Activated B cell treated with CpG ODN at 0.5 μM for 24 hours (primary cell): ENCODE results near the gene SACM1L. TPM values are rescaled to one million over a fixed set of nuclear protein-coding genes. Genes with fewer than 3 reads are reported as not detected.

Source experiments
- ATAC-seq: fragments of 200-7000 bp; cut with Tn5 transposase; one replicate; pipeline ENCODE4 v1.10.0; 2021; ENCODE audit warnings: low read depth, mild to moderate bottlenecking, moderate library complexity
- CTCF ChIA-PET: fragments of 350-600 bp; sonication (Branson Sonifier 250); formaldehyde crosslinking; loops from one replicate; lab custom pipeline; 2021; ENCODE audit warnings: antibody characterized with exemption; lab: Charles Lee
- POLR2A ChIA-PET: fragments of 350-600 bp; sonication (Branson Sonifier 250); formaldehyde crosslinking; loops from one replicate; lab custom pipeline; 2021; ENCODE audit warnings: antibody characterized with exemption; lab: Charles Lee
- DNase-seq: peaks from one replicate; pipeline ENCODE4 v3.0.0; 2022
- H3K27ac Mint-ChIP-seq: one replicate; pipeline ENCODE4 v1.8.0; 2020; ENCODE audit warnings: mixed read lengths
- H3K27me3 Mint-ChIP-seq: one replicate; pipeline ENCODE4 v1.8.0; 2021; ENCODE audit warnings: mixed read lengths
- H3K36me3 Mint-ChIP-seq: one replicate; pipeline ENCODE4 v1.8.0; 2021; ENCODE audit warnings: low read depth, mixed read lengths
- H3K4me1 Mint-ChIP-seq: one replicate; pipeline ENCODE4 v1.8.0; 2021; ENCODE audit warnings: mixed read lengths
- H3K4me3 Mint-ChIP-seq: one replicate; pipeline ENCODE4 v1.8.0; 2020; ENCODE audit warnings: mild to moderate bottlenecking, mixed read lengths
- H3K9me3 Mint-ChIP-seq: one replicate; pipeline ENCODE4 v1.8.0; 2020; ENCODE audit warnings: mixed read lengths
- intact Hi-C: fragments of 100-400 bp; cut with micrococcal nuclease; formaldehyde crosslinking; loops from one replicate; pipeline ENCODE4 v1.15.1; 2024
- total RNA-seq: library from RNA; stranded (reverse); gene quantifications from 2 replicates; pipeline ENCODE4 v1.2.3, GENCODE V29; 2022
- TF ChIP-seq, protein P1 (sequence below): fragments of 200-600 bp; IDR thresholded peaks from one replicate; pipeline ENCODE4 v1.8.0; 2022; ENCODE audit warnings: antibody characterized with exemption, mild to moderate bottlenecking

The SACM1L gene
- total RNA-seq, 1 donor from 2014 or later = 55.5 TPM

DNA sequence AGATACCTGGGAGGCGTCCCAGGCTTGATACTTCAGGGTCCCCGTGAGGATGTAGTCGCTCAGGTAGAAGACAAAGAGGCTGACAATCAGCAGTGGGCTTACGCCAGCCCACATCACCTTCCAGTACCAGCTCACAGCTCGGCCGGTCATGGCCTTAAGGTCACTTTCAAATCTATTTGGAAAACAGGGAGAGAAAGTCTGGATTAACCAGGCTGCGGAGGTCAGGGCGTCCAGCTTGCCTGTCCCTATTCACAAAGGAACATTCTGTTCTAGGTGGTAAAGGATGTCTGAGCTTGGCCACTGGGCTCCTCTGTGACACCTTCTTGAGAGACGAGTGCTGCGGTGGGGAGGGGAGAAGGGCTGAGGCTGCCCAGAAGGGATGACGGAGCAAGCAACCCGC is 70.7 kb downstream of the SACM1L start:
- Mint-ChIP-seq H3K4me1 (peaks cover 3% of the 10 kb centered on the region), H3K27me3 (no peaks in the 10 kb centered on the region), H3K4me3 (no peak overlapping the region), H3K27ac (no peak overlapping the region), H3K36me3 (no peaks in the 10 kb centered on the region), H3K9me3 (no peaks in the 10 kb centered on the region)
- intact Hi-C loops = loop anchor here (2.0 to 10.0 kb wide), 3 partner anchors 249 to 683 kb away; partner anchors contain the start of gene CCR5
- CTCF ChIA-PET = interaction anchor here (0.8 to 4.9 kb wide), 4 partner anchors 11 to 319 kb away, joined by 3 to 50 read pairs (median 3); no protein-coding TSS in a partner anchor
- DNase-seq (no peak), ATAC-seq (no peak)
- TF ChIP-seq, protein P1, sequence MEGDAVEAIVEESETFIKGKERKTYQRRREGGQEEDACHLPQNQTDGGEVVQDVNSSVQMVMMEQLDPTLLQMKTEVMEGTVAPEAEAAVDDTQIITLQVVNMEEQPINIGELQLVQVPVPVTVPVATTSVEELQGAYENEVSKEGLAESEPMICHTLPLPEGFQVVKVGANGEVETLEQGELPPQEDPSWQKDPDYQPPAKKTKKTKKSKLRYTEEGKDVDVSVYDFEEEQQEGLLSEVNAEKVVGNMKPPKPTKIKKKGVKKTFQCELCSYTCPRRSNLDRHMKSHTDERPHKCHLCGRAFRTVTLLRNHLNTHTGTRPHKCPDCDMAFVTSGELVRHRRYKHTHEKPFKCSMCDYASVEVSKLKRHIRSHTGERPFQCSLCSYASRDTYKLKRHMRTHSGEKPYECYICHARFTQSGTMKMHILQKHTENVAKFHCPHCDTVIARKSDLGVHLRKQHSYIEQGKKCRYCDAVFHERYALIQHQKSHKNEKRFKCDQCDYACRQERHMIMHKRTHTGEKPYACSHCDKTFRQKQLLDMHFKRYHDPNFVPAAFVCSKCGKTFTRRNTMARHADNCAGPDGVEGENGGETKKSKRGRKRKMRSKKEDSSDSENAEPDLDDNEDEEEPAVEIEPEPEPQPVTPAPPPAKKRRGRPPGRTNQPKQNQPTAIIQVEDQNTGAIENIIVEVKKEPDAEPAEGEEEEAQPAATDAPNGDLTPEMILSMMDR = no peak
- POLR2A ChIA-PET = no interaction called here

DNA sequence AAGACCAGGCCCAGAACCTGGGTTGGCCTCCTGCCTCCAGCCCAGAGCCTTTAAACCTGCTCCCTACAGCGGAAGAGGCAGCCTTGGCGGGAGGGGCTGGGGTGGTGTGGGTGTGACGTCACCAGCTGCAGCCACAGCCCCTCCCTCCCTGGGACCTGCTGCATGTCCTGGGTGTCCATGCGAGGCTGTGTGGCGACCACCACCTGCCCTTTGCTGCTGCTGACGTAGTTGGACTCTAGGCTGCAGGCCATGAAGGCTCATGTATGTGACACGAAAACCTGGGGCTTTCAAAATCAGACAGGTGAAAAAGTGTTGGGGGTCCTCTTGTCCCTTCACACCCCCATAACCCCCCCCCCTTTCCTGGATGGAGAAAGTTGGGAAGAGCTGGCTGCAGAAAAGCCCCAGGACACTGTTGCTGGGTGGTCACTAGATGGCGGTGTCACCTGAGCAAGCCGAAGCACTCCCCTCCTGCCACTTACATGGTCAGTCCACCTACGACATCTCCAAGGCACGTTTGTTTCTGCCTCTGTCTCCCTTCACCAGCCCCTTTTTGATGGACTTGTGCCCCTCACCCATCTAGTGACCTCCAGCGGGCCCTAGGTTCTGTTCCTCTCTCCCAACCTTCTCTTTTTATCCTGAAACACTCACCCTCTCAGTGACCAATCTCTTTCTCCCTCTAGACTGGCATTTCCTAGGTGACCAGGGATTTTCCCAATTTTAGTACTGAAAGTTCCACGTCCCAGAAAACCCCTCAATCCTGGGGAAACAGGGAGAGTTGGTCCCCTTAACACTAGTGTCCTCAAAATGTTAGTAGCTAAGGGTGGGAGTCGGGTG is 71.9 kb downstream of the SACM1L start:
- Mint-ChIP-seq H3K4me3 (no peak overlapping the region), H3K9me3 (no peaks in the 10 kb centered on the region), H3K4me1 (peaks cover 3% of the 10 kb centered on the region), H3K36me3 (no peaks in the 10 kb centered on the region), H3K27me3 (no peaks in the 10 kb centered on the region), H3K27ac (no peak overlapping the region)
- TF ChIP-seq, protein P1 = no peak
- ChIA-PET CTCF (interaction anchor here (0.9 to 4.9 kb wide), 4 partner anchors 16 to 326 kb away, joined by 3 to 50 read pairs (median 4); no protein-coding TSS in a partner anchor), POLR2A (interaction anchor here (0.6 kb wide), 1 partner anchor 258 kb away, joined by 3 read pairs; no protein-coding TSS in a partner anchor)
- intact Hi-C loops = loop anchor here (1.0 to 10.0 kb wide), 6 partner anchors 71 to 682 kb away; partner anchors contain the start of gene CCR5
- DNase-seq = no peak
- no peak for ATAC-seq

DNA sequence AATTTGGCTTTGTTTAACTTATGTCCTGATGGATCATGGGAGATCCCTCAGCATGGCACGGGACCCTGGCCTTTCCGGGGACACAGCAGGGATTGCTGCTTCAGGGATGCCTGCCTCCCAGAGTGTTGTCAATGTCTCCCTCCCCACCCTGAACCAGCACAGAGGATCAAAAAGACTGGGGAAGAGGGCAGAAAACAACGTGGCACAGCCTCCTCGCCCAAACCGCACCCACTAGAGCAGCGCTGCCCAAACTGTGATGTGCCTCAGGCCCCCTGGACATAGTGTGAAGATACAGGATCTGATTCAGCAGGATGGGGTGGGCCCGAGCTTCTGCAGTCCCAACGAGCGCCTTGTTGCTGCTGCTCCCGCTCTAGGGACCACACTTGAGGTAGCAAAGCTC is 72.6 kb downstream of the SACM1L start:
- Mint-ChIP-seq H3K27ac (no peak overlapping the region), H3K36me3 (no peaks in the 10 kb centered on the region), H3K27me3 (no peaks in the 10 kb centered on the region), H3K4me1 (peaks cover 3% of the 10 kb centered on the region), H3K9me3 (no peaks in the 10 kb centered on the region), H3K4me3 (no peak overlapping the region)
- ChIA-PET CTCF (interaction anchor here (1.0 to 4.9 kb wide), 5 partner anchors 15 to 446 kb away, joined by 3 to 50 read pairs (median 3); partner anchors contain the start of gene CCR1), POLR2A (no interaction called here)
- TF ChIP-seq, protein P1 = no peak
- intact Hi-C loops = loop anchor here (1.0 to 10.0 kb wide), 6 partner anchors 70 to 681 kb away; partner anchors contain the start of gene CCR5
- no peak for DNase-seq
- no peak for ATAC-seq

DNA sequence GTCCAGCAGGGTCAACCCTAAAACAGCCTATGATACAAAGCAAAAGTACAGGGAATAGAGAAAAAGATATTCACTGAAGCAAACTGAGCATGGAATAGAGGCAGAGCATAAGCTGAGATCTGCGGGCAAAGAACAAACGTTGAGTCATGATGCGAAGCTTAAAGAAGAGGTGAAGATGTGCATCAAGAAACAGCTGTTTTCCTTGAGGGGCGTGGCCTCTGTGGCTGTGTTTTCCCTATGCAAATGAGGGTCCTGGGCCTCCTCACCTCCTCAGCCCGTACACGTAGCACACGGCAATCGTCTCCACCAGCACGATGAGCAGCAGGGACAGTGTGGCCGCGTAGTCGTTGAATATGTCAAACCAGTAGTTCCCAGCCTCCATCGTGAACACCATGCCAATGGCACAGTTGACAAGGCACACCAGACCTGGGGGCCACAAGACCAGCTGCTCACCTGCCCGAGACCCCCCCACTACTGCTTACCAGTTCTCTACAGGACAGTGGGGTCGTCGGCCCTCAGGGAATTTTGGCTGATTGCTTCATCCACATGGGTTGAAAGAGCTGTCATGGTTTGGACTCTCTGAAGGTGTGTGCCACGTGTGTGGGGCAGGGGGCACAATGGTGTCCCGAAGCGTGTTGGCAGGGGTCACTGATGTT is 73.6 kb downstream of the SACM1L start:
- DNase-seq (no peak), ATAC-seq (no peak)
- POLR2A ChIA-PET = no interaction called here
- H3K9me3 Mint-ChIP-seq = peaks cover 7% of the 10 kb centered on the region
- peaks cover 3% of the 10 kb centered on the region for H3K4me1 Mint-ChIP-seq
- H3K27me3 Mint-ChIP-seq = no peaks in the 10 kb centered on the region
- no peak overlapping the region for H3K4me3 Mint-ChIP-seq
- TF ChIP-seq, protein P1 = no peak
- H3K36me3 Mint-ChIP-seq = no peaks in the 10 kb centered on the region
- H3K27ac Mint-ChIP-seq = no peak overlapping the region
- CTCF ChIA-PET = interaction anchor here (1.1 to 4.9 kb wide), 5 partner anchors 14 to 445 kb away, joined by 3 to 50 read pairs (median 3); partner anchors contain the start of gene CCR1
- intact Hi-C loops = loop anchor here (10.0 kb wide), 1 partner anchor 612 kb away; the partner anchor contains the start of gene CCR5
